Measurements from ENCODE around the gene RERE. TPM values are rescaled to one million over a fixed set of nuclear protein-coding genes. Genes with fewer than 3 reads are reported as not detected.

RERE gene
- total RNA-seq, 1 experiment from 2014 or later: 161 TPM

DNA sequence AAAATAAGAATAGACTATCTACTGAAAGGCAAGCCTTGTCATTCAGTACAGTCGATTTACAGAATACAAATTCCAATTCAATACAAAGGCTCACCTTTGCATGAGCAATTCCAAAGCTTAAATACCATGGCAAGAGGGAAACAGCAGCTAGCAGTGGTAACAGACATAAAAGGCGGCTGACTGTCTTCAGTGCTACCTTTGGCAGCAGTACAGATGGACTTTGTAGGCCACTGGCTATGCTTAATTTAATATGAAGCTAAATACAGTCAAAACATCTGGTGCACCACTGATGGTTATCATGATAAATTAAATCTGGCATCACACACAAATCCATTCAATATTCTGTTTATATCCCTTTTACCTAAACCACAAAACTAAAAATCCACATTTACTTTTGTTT lies 62.4 kb downstream of the RERE start:
- no peaks in the 10 kb centered on the region for H3K36me3 Mint-ChIP-seq
- POLR2A ChIA-PET: no interaction called here
- H3K4me1 Mint-ChIP-seq: peaks cover 39% of the 10 kb centered on the region
- ATAC-seq: peak; percentile 50
- no peaks in the 10 kb centered on the region for H3K27me3 Mint-ChIP-seq (ENCODE audit: low read depth)
- CTCF ChIA-PET: interaction anchor here (1.0 to 1.8 kb wide), 3 partner anchors 36 to 208 kb away, joined by 3 to 15 read pairs (median 4); no protein-coding TSS in a partner anchor
- TF ChIP-seq MYBL2 (CRISPR knock-in tag; IDR thresholded peaks at IDR 0.05) (no peak), ZNF138 (CRISPR knock-in tag; conservative IDR thresholded peaks at IDR 0.05) (no peak), ZBTB21 (CRISPR knock-in tag; IDR thresholded peaks at IDR 0.05; ENCODE audit: borderline replicate concordance) (no peak), FOXK1 (CRISPR knock-in tag; IDR thresholded peaks at IDR 0.05) (no peak), PRRX2 (CRISPR knock-in tag; IDR thresholded peaks at IDR 0.05) (no peak), JUN (CRISPR knock-in tag; IDR thresholded peaks at IDR 0.05) (no peak), SP1 (CRISPR knock-in tag; conservative IDR thresholded peaks at IDR 0.05) (no peak), SMAD3 (CRISPR knock-in tag; IDR thresholded peaks at IDR 0.05; ENCODE audit: borderline replicate concordance) (no peak), NR1H2 (CRISPR knock-in tag; IDR thresholded peaks at IDR 0.05) (no peak), ATF1 (CRISPR knock-in tag; IDR thresholded peaks at IDR 0.05) (no peak)
- TF ChIP-seq, protein P1, sequence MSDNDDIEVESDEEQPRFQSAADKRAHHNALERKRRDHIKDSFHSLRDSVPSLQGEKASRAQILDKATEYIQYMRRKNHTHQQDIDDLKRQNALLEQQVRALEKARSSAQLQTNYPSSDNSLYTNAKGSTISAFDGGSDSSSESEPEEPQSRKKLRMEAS (CRISPR knock-in tag; IDR thresholded peaks at IDR 0.05): no peak
- TF ChIP-seq, protein P2, sequence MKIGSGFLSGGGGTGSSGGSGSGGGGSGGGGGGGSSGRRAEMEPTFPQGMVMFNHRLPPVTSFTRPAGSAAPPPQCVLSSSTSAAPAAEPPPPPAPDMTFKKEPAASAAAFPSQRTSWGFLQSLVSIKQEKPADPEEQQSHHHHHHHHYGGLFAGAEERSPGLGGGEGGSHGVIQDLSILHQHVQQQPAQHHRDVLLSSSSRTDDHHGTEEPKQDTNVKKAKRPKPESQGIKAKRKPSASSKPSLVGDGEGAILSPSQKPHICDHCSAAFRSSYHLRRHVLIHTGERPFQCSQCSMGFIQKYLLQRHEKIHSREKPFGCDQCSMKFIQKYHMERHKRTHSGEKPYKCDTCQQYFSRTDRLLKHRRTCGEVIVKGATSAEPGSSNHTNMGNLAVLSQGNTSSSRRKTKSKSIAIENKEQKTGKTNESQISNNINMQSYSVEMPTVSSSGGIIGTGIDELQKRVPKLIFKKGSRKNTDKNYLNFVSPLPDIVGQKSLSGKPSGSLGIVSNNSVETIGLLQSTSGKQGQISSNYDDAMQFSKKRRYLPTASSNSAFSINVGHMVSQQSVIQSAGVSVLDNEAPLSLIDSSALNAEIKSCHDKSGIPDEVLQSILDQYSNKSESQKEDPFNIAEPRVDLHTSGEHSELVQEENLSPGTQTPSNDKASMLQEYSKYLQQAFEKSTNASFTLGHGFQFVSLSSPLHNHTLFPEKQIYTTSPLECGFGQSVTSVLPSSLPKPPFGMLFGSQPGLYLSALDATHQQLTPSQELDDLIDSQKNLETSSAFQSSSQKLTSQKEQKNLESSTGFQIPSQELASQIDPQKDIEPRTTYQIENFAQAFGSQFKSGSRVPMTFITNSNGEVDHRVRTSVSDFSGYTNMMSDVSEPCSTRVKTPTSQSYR (CRISPR knock-in tag; IDR thresholded peaks at IDR 0.05): no peak
- TF ChIP-seq, protein P3, sequence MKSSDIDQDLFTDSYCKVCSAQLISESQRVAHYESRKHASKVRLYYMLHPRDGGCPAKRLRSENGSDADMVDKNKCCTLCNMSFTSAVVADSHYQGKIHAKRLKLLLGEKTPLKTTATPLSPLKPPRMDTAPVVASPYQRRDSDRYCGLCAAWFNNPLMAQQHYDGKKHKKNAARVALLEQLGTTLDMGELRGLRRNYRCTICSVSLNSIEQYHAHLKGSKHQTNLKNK (CRISPR knock-in tag; IDR thresholded peaks at IDR 0.05): no peak
- TF ChIP-seq, protein P4, sequence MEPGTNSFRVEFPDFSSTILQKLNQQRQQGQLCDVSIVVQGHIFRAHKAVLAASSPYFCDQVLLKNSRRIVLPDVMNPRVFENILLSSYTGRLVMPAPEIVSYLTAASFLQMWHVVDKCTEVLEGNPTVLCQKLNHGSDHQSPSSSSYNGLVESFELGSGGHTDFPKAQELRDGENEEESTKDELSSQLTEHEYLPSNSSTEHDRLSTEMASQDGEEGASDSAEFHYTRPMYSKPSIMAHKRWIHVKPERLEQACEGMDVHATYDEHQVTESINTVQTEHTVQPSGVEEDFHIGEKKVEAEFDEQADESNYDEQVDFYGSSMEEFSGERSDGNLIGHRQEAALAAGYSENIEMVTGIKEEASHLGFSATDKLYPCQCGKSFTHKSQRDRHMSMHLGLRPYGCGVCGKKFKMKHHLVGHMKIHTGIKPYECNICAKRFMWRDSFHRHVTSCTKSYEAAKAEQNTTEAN (CRISPR knock-in tag; IDR thresholded peaks at IDR 0.05): no peak
- TF ChIP-seq, protein P5, sequence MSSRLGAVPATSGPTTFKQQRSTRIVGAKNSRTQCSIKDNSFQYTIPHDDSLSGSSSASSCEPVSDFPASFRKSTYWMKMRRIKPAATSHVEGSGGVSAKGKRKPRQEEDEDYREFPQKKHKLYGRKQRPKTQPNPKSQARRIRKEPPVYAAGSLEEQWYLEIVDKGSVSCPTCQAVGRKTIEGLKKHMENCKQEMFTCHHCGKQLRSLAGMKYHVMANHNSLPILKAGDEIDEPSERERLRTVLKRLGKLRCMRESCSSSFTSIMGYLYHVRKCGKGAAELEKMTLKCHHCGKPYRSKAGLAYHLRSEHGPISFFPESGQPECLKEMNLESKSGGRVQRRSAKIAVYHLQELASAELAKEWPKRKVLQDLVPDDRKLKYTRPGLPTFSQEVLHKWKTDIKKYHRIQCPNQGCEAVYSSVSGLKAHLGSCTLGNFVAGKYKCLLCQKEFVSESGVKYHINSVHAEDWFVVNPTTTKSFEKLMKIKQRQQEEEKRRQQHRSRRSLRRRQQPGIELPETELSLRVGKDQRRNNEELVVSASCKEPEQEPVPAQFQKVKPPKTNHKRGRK (CRISPR knock-in tag; IDR thresholded peaks at IDR 0.05; ENCODE audit: borderline replicate concordance): no peak
- TF ChIP-seq, protein P6, sequence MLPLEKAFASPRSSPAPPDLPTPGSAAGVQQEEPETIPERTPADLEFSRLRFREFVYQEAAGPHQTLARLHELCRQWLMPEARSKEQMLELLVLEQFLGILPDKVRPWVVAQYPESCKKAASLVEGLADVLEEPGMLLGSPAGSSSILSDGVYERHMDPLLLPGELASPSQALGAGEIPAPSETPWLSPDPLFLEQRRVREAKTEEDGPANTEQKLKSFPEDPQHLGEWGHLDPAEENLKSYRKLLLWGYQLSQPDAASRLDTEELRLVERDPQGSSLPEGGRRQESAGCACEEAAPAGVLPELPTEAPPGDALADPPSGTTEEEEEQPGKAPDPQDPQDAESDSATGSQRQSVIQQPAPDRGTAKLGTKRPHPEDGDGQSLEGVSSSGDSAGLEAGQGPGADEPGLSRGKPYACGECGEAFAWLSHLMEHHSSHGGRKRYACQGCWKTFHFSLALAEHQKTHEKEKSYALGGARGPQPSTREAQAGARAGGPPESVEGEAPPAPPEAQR (CRISPR knock-in tag; IDR thresholded peaks at IDR 0.05): no peak
- TF ChIP-seq, protein P7, sequence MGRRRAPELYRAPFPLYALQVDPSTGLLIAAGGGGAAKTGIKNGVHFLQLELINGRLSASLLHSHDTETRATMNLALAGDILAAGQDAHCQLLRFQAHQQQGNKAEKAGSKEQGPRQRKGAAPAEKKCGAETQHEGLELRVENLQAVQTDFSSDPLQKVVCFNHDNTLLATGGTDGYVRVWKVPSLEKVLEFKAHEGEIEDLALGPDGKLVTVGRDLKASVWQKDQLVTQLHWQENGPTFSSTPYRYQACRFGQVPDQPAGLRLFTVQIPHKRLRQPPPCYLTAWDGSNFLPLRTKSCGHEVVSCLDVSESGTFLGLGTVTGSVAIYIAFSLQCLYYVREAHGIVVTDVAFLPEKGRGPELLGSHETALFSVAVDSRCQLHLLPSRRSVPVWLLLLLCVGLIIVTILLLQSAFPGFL (CRISPR knock-in tag; IDR thresholded peaks at IDR 0.05; ENCODE audit: borderline replicate concordance): no peak
- TF ChIP-seq, protein P8, sequence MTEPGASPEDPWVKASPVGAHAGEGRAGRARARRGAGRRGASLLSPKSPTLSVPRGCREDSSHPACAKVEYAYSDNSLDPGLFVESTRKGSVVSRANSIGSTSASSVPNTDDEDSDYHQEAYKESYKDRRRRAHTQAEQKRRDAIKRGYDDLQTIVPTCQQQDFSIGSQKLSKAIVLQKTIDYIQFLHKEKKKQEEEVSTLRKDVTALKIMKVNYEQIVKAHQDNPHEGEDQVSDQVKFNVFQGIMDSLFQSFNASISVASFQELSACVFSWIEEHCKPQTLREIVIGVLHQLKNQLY (CRISPR knock-in tag; IDR thresholded peaks at IDR 0.05): no peak
- TF ChIP-seq, protein P9, sequence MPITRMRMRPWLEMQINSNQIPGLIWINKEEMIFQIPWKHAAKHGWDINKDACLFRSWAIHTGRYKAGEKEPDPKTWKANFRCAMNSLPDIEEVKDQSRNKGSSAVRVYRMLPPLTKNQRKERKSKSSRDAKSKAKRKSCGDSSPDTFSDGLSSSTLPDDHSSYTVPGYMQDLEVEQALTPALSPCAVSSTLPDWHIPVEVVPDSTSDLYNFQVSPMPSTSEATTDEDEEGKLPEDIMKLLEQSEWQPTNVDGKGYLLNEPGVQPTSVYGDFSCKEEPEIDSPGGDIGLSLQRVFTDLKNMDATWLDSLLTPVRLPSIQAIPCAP (CRISPR knock-in tag; IDR thresholded peaks at IDR 0.05): no peak
- TF ChIP-seq, protein P10, sequence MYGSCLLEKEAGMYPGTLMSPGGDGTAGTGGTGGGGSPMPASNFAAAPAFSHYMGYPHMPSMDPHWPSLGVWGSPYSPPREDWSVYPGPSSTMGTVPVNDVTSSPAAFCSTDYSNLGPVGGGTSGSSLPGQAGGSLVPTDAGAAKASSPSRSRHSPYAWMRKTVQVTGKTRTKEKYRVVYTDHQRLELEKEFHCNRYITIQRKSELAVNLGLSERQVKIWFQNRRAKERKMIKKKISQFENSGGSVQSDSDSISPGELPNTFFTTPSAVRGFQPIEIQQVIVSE (CRISPR knock-in tag; IDR thresholded peaks at IDR 0.05; ENCODE audit: borderline replicate concordance): no peak
- no peak overlapping the region for H3K4me3 Mint-ChIP-seq
- no peaks in the 10 kb centered on the region for H3K9me3 Mint-ChIP-seq
- no peak for DNase-seq (ENCODE audit: low spot score)
- H3K27ac Mint-ChIP-seq: peak overlapping the region; percentile 36

Measured in WTC11 (cell line).